ENCODE measurements around the gene KNDC1.

- TF ChIP-seq, protein P1, sequence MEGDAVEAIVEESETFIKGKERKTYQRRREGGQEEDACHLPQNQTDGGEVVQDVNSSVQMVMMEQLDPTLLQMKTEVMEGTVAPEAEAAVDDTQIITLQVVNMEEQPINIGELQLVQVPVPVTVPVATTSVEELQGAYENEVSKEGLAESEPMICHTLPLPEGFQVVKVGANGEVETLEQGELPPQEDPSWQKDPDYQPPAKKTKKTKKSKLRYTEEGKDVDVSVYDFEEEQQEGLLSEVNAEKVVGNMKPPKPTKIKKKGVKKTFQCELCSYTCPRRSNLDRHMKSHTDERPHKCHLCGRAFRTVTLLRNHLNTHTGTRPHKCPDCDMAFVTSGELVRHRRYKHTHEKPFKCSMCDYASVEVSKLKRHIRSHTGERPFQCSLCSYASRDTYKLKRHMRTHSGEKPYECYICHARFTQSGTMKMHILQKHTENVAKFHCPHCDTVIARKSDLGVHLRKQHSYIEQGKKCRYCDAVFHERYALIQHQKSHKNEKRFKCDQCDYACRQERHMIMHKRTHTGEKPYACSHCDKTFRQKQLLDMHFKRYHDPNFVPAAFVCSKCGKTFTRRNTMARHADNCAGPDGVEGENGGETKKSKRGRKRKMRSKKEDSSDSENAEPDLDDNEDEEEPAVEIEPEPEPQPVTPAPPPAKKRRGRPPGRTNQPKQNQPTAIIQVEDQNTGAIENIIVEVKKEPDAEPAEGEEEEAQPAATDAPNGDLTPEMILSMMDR (IDR thresholded peaks at IDR 0.05 in 8 of 11, conservative IDR thresholded peaks at IDR 0.05 in 3 of 11) = no peak
- no peak for TF ChIP-seq POLR2A (IDR thresholded peaks at IDR 0.05)
Measured at GRCh38 chr10:133151543-133151972, 8.5 kb upstream of the KNDC1 start.
